Measurements from ENCODE around the gene IGFLR1. TPM values are rescaled to one million over a fixed set of nuclear protein-coding genes. Genes with fewer than 3 reads are reported as not detected.
"Not testable (repeated sequence)": the region's sequence is repeated elsewhere in the genome, so short reads cannot be mapped to it uniquely, and the experiment has no call there.

The IGFLR1 gene
- total RNA-seq, 4 donors from 2014 or later: 5.2 to 6.1 (median 5.9) TPM

GRCh38 chr19:35773020-35773806 lies 31.0 kb upstream of the IGFLR1 start:
- no peak overlapping the region for H3K4me3 ChIP-seq (replicated peaks in 1 of 3)
- no peak overlapping the region for H3K27ac ChIP-seq
- TF ChIP-seq CTCF (IDR thresholded peaks at IDR 0.05) (no peak), POLR2A (IDR thresholded peaks at IDR 0.05) (no peak)
- peaks cover 7 to 10% of the 10 kb centered on the region in 2 donors for H3K4me1 ChIP-seq
- no peaks in the 10 kb centered on the region for H3K36me3 ChIP-seq
- WGBS, 2 donors: 62 to 68% methylated on average over 9 of the region's 9 CpGs
- no peaks in the 10 kb centered on the region for H3K27me3 ChIP-seq
- H3K9me3 ChIP-seq: no peaks in the 10 kb centered on the region
- intact Hi-C loops (cut with DNase I): no loop called here
- DNase-seq: no peak

GRCh38 chr19:35772362-35772761 lies 30.1 kb upstream of the IGFLR1 start:
- H3K27ac ChIP-seq; DNase-seq; intact Hi-C loops (cut with DNase I); H3K27me3 ChIP-seq; H3K36me3 ChIP-seq; H3K4me3 ChIP-seq (replicated peaks in 1 of 3); H3K9me3 ChIP-seq: not testable (repeated sequence)
- H3K4me1 ChIP-seq: peaks cover 13 to 16% of the 10 kb centered on the region in 2 donors
- WGBS, 2 donors: 93 to 95% methylated on average over 5 of the region's 5 CpGs

- TF ChIP-seq CTCF (IDR thresholded peaks at IDR 0.05) (no peak), POLR2A (IDR thresholded peaks at IDR 0.05) (no peak)
- H3K4me1 ChIP-seq: peaks cover 7 to 8% of the 10 kb centered on the region in 2 donors
- H3K27ac ChIP-seq: peak overlapping the region; percentile 1 to 24 (median 18)
- H3K9me3 ChIP-seq: no peaks in the 10 kb centered on the region
- H3K4me3 ChIP-seq (replicated peaks in 1 of 3): no peak overlapping the region
- 57 to 69% methylated on average over 6 to 8 of the region's 15 CpGs for WGBS, 2 donors
- no peak for DNase-seq
- intact Hi-C loops (cut with DNase I): no loop called here
- peaks cover 0 to 7% of the 10 kb centered on the region in 2 donors for H3K36me3 ChIP-seq
- no peaks in the 10 kb centered on the region for H3K27me3 ChIP-seq
These were observed 25.8 kb upstream of the IGFLR1 start for GRCh38 chr19:35768082-35768421.

GRCh38 chr19:35767288-35768081 lies 25.2 kb upstream of the IGFLR1 start:
- 70 to 84% methylated on average over 6 to 12 of the region's 34 CpGs for WGBS, 2 donors
- DNase-seq: peak; percentile 87 to 91
- intact Hi-C loops (cut with DNase I): no loop called here
- no peak overlapping the region for H3K4me3 ChIP-seq (replicated peaks in 1 of 3)
- H3K4me1 ChIP-seq: peaks cover 7 to 8% of the 10 kb centered on the region in 2 donors
- no peak for TF ChIP-seq CTCF (IDR thresholded peaks at IDR 0.05)
- peak in 1 of 2 donors; percentile 38 for TF ChIP-seq POLR2A (IDR thresholded peaks at IDR 0.05)
- peak overlapping the region; percentile 1 to 59 (median 50) for H3K27ac ChIP-seq
- no peaks in the 10 kb centered on the region for H3K27me3 ChIP-seq
- H3K9me3 ChIP-seq: no peaks in the 10 kb centered on the region
- H3K36me3 ChIP-seq: peaks cover 0 to 7% of the 10 kb centered on the region in 2 donors

- 86 to 90% methylated on average over 11 of the region's 11 CpGs for WGBS, 2 donors
These were observed 24.4 kb upstream of the IGFLR1 start for GRCh38 chr19:35766571-35767104.

More at GRCh38 chr19:35766571-35767104, 24.4 kb upstream of the IGFLR1 start:
- DNase-seq: no peak
- H3K27ac ChIP-seq: no peak overlapping the region
- H3K4me1 ChIP-seq: peaks cover 7 to 8% of the 10 kb centered on the region in 2 donors
- intact Hi-C loops (cut with DNase I): no loop called here
- no peak for TF ChIP-seq POLR2A (IDR thresholded peaks at IDR 0.05)
- TF ChIP-seq CTCF (IDR thresholded peaks at IDR 0.05): no peak
- no peak overlapping the region for H3K4me3 ChIP-seq (replicated peaks in 1 of 3)
- H3K27me3 ChIP-seq: no peaks in the 10 kb centered on the region
- H3K9me3 ChIP-seq: no peaks in the 10 kb centered on the region
- H3K36me3 ChIP-seq: peaks cover 0 to 12% of the 10 kb centered on the region in 2 donors

All from thyroid gland (tissue), 4 donors.